ENCODE measurements around the gene NCF4. TPM values are rescaled to one million over a fixed set of nuclear protein-coding genes. Genes with fewer than 3 reads are reported as not detected.

The NCF4 gene
- total and polyA plus RNA-seq, 3 donors from 2014 or later: 2.7 to 7.1 (median 6.8) TPM

GRCh38 chr22:36856792-36857135 lies 4.0 kb upstream of the NCF4 start:
- 50 to 55% methylated on average over 8 of the region's 8 CpGs for WGBS, 2 donors
- H3K27me3 ChIP-seq: no peaks in the 10 kb centered on the region
- DNase-seq: no peak

GRCh38 chr22:36858156-36858555 lies 2.6 kb upstream of the NCF4 start:
- H3K4me1 ChIP-seq: peaks cover 3% of the 10 kb centered on the region
- TF ChIP-seq POLR2A (IDR thresholded peaks at IDR 0.05): no peak
- no peak for TF ChIP-seq CTCF (IDR thresholded peaks at IDR 0.05)
- intact Hi-C loops (cut with DNase I; ENCODE audit: low total_unique reads): no loop called here
- no peak overlapping the region for H3K27ac ChIP-seq
- H3K9me3 ChIP-seq: no peaks in the 10 kb centered on the region
- no peaks in the 10 kb centered on the region for H3K27me3 ChIP-seq
- H3K4me3 ChIP-seq: no peak overlapping the region
- no peaks in the 10 kb centered on the region for H3K36me3 ChIP-seq (ENCODE audit: low read depth, missing control alignments)
- DNase-seq: no peak
- WGBS, 2 donors: 57 to 62% methylated on average over 9 of the region's 9 CpGs

More at GRCh38 chr22:36856792-36857135, 4.0 kb upstream of the NCF4 start:
- Histone ChIP-seq H3K27ac (no peak overlapping the region), H3K36me3 (ENCODE audit: low read depth, missing control alignments) (no peaks in the 10 kb centered on the region), H3K4me1 (peaks cover 3% of the 10 kb centered on the region), H3K4me3 (no peak overlapping the region), H3K9me3 (no peaks in the 10 kb centered on the region)
- intact Hi-C loops (cut with DNase I; ENCODE audit: low total_unique reads): no loop called here
- TF ChIP-seq POLR2A (IDR thresholded peaks at IDR 0.05): no peak
- no peak for TF ChIP-seq CTCF (IDR thresholded peaks at IDR 0.05)

- no peaks in the 10 kb centered on the region for H3K36me3 ChIP-seq (ENCODE audit: low read depth, missing control alignments)
- WGBS, 2 donors: 86 to 98% methylated on average over 2 of the region's 2 CpGs
- no peak overlapping the region for H3K27ac ChIP-seq
- TF ChIP-seq CTCF (IDR thresholded peaks at IDR 0.05) (no peak), POLR2A (IDR thresholded peaks at IDR 0.05) (no peak)
- H3K4me3 ChIP-seq: no peak overlapping the region
- intact Hi-C loops (cut with DNase I; ENCODE audit: low total_unique reads): no loop called here
- peaks cover 3% of the 10 kb centered on the region for H3K4me1 ChIP-seq
- H3K9me3 ChIP-seq: no peaks in the 10 kb centered on the region
- H3K27me3 ChIP-seq: no peaks in the 10 kb centered on the region
- no peak for DNase-seq
These were observed 1.8 kb upstream of the NCF4 start for GRCh38 chr22:36858966-36859365.

GRCh38 chr22:36860017-36860416 lies 789 bp upstream of the NCF4 start:
- intact Hi-C loops (cut with DNase I; ENCODE audit: low total_unique reads): no loop called here
- WGBS, 2 donors: 66 to 77% methylated on average over 6 of the region's 6 CpGs
- DNase-seq: no peak
- no peaks in the 10 kb centered on the region for H3K36me3 ChIP-seq (ENCODE audit: low read depth, missing control alignments)
- H3K27me3 ChIP-seq: no peaks in the 10 kb centered on the region
- H3K9me3 ChIP-seq: no peaks in the 10 kb centered on the region
- peaks cover 3% of the 10 kb centered on the region for H3K4me1 ChIP-seq
- TF ChIP-seq CTCF (IDR thresholded peaks at IDR 0.05) (no peak), POLR2A (IDR thresholded peaks at IDR 0.05) (no peak)
- H3K4me3 ChIP-seq: no peak overlapping the region
- H3K27ac ChIP-seq: no peak overlapping the region

GRCh38 chr22:36860438-36860820 lies 377 bp upstream of the NCF4 start:
- Histone ChIP-seq H3K4me1 (peaks cover 3% of the 10 kb centered on the region), H3K27me3 (no peaks in the 10 kb centered on the region), H3K4me3 (no peak overlapping the region), H3K9me3 (no peaks in the 10 kb centered on the region), H3K27ac (no peak overlapping the region), H3K36me3 (ENCODE audit: low read depth, missing control alignments) (no peaks in the 10 kb centered on the region)
- intact Hi-C loops (cut with DNase I; ENCODE audit: low total_unique reads): no loop called here
- TF ChIP-seq CTCF (IDR thresholded peaks at IDR 0.05): no peak
- TF ChIP-seq POLR2A (IDR thresholded peaks at IDR 0.05): no peak
- 93 to 98% methylated on average over 2 of the region's 2 CpGs for WGBS, 2 donors
- no peak for DNase-seq
